GM23338 (cell line): ENCODE data around the gene DACH1. TPM values are rescaled to one million over a fixed set of nuclear protein-coding genes. Genes with fewer than 3 reads are reported as not detected.

Experiments
- ATAC-seq: fragments of 200-7000 bp; cut with Tn5 transposase; 3 replicates; pipeline ENCODE4 v1.9.1; 2020
- DNase-seq: peaks from one replicate; pipeline ENCODE4 v3.0.0-alpha.2; 2015; ENCODE audit warnings: low spot score
- H2AFZ ChIP-seq: fragments of 200-600 bp; sonication (generic); 2 replicates; pipeline ENCODE4 v1.8.0; 2016; ENCODE audit warnings: antibody characterized with exemption, mild to moderate bottlenecking, moderate library complexity
- H3F3A ChIP-seq: fragments of 200-600 bp; sonication (generic); replicated peaks from 2 replicates; pipeline ENCODE4 v1.8.0; 2017; ENCODE audit warnings: antibody characterized with exemption, mixed run types, low read depth
- H3K27ac ChIP-seq: fragments of 200-600 bp; sonication (generic); 2 replicates; pipeline ENCODE4 v1.6.1; 2016; ENCODE audit warnings: low read depth
- H3K27me3 ChIP-seq: fragments of 200-600 bp; sonication (generic); 2 replicates; pipeline ENCODE4 v1.8.0; 2016; ENCODE audit warnings: mild to moderate bottlenecking, mixed run types, moderate library complexity; ENCODE audit not compliant: insufficient read depth
- H3K36me3 ChIP-seq: fragments of 200-600 bp; sonication (generic); 2 replicates; pipeline ENCODE4 v1.8.0; 2016; ENCODE audit warnings: mild to moderate bottlenecking; ENCODE audit not compliant: insufficient read depth
- H3K4me1 ChIP-seq: fragments of 200-600 bp; sonication (generic); 2 replicates; pipeline ENCODE4 v1.8.0; 2016; ENCODE audit warnings: mild to moderate bottlenecking, moderate library complexity; ENCODE audit not compliant: insufficient read depth
- H3K4me2 ChIP-seq: fragments of 200-600 bp; sonication (generic); 2 replicates; pipeline ENCODE4 v1.7.1; 2017; ENCODE audit warnings: mixed run types
- H3K4me3 ChIP-seq: fragments of 200-600 bp; sonication (generic); 2 replicates; pipeline ENCODE4 v1.6.1; 2016; ENCODE audit warnings: mixed run types
- H3K79me2 ChIP-seq: fragments of 200-600 bp; sonication (generic); replicated peaks from 2 replicates; pipeline ENCODE4 v1.8.0; 2017; ENCODE audit warnings: mild to moderate bottlenecking; ENCODE audit not compliant: insufficient read depth
- H3K9me2 ChIP-seq: fragments of 200-600 bp; sonication (generic); 2 replicates; pipeline ENCODE4 v1.8.0; 2017; ENCODE audit not compliant: insufficient read depth
- H4K20me1 ChIP-seq: fragments of 200-600 bp; sonication (generic); replicated peaks from 2 replicates; pipeline ENCODE4 v1.8.0; 2017; ENCODE audit warnings: mild to moderate bottlenecking; ENCODE audit not compliant: insufficient read depth
- H3K27ac Mint-ChIP-seq: 2 replicates; pipeline ENCODE4 v1.8.0; 2020; ENCODE audit warnings: inconsistent platforms, mild to moderate bottlenecking, moderate library complexity, mixed read lengths
- H3K27me3 Mint-ChIP-seq: 3 replicates; pipeline ENCODE4 v1.8.0; 2022; ENCODE audit warnings: low read depth, mild to moderate bottlenecking, moderate library complexity, mixed read lengths, inconsistent platforms; ENCODE audit not compliant: insufficient read depth, poor library complexity
- H3K36me3 Mint-ChIP-seq: 3 replicates; pipeline ENCODE4 v1.8.0; 2021; ENCODE audit warnings: low read depth, mild to moderate bottlenecking, inconsistent platforms, moderate library complexity, mixed read lengths
- H3K4me1 Mint-ChIP-seq: 3 replicates; pipeline ENCODE4 v1.8.0; 2020; ENCODE audit warnings: mild to moderate bottlenecking, inconsistent platforms, mixed read lengths
- H3K4me3 Mint-ChIP-seq: 3 replicates; pipeline ENCODE4 v1.8.0; 2021; ENCODE audit warnings: moderate library complexity, mild to moderate bottlenecking, inconsistent platforms, mixed read lengths
- H3K9me3 Mint-ChIP-seq: 3 replicates; pipeline ENCODE4 v1.8.0; 2020; ENCODE audit warnings: moderate library complexity, mild to moderate bottlenecking, inconsistent platforms, mixed read lengths
- CREB1 ChIP-seq: fragments of 250-450 bp; sonication (Bioruptor Pico); IDR thresholded peaks from 2 replicates; pipeline ENCODE4 v1.5.0; 2020; ENCODE audit warnings: low read depth, mild to moderate bottlenecking, moderate library complexity
- CTCF ChIP-seq, 2 experiments: fragments of 200-600 bp in 1 of 2; sonication (generic) in 1 of 2; conservative IDR thresholded peaks; 2 replicates each; pipeline versions ENCODE4 v1.5.1 to v1.6.1; 2016 to 2017; ENCODE audit warnings: antibody characterized with exemption in 2 of 2, low read depth in 2 of 2, mild to moderate bottlenecking in 2 of 2, moderate library complexity in 1 of 2
- ETS1 ChIP-seq: IDR thresholded peaks from 2 replicates; pipeline ENCODE4 v1.6.1; 2016; ENCODE audit warnings: antibody characterized with exemption
- EZH2 ChIP-seq: fragments of 200-600 bp; sonication (generic); IDR thresholded peaks from one replicate; pipeline ENCODE4 v1.8.0; 2017; ENCODE audit warnings: antibody characterized with exemption, mild to moderate bottlenecking, low read depth; ENCODE audit not compliant: unreplicated experiment
- EZH2phosphoT487 ChIP-seq: fragments of 200-600 bp; sonication (generic); IDR thresholded peaks from one replicate; pipeline ENCODE4 v1.8.1; 2018; ENCODE audit warnings: antibody characterized with exemption; ENCODE audit not compliant: unreplicated experiment
- JUNB ChIP-seq: IDR thresholded peaks from one replicate; pipeline ENCODE4 v1.6.1; 2016; ENCODE audit warnings: antibody characterized with exemption; ENCODE audit not compliant: unreplicated experiment
- NANOG ChIP-seq: IDR thresholded peaks from 2 replicates; pipeline ENCODE4 v1.6.1; 2016; ENCODE audit warnings: antibody characterized with exemption, borderline replicate concordance
- POLR2AphosphoS5 ChIP-seq: IDR thresholded peaks from 2 replicates; pipeline ENCODE4 v1.6.1; 2016; ENCODE audit warnings: antibody characterized with exemption, low read depth
- REST ChIP-seq: IDR thresholded peaks from one replicate; pipeline ENCODE4 v1.6.1; 2018; ENCODE audit warnings: antibody characterized with exemption; ENCODE audit not compliant: unreplicated experiment
- STAT1 ChIP-seq: IDR thresholded peaks from one replicate; pipeline ENCODE4 v1.6.1; 2016; ENCODE audit warnings: antibody characterized with exemption; ENCODE audit not compliant: unreplicated experiment
- ZNF114 ChIP-seq: fragments of 250-450 bp; sonication (Bioruptor Pico); IDR thresholded peaks from 2 replicates; pipeline ENCODE4 v1.5.0; 2020; ENCODE audit warnings: mild to moderate bottlenecking, moderate library complexity
- ZNF331 ChIP-seq: fragments of 250-450 bp; sonication (Bioruptor Pico); IDR thresholded peaks from 2 replicates; pipeline ENCODE4 v1.5.0; 2020; ENCODE audit warnings: low read depth, mild to moderate bottlenecking, moderate library complexity
- ZNF462 ChIP-seq: fragments of 250-450 bp; sonication (Bioruptor Pico); IDR thresholded peaks from 2 replicates; pipeline ENCODE4 v1.5.0; 2020; ENCODE audit warnings: mild to moderate bottlenecking, moderate library complexity
- polyA plus RNA-seq: library from polyadenylated mRNA; unstranded; fragments of >200 nt; fragmentation: Nextera tagmentation; extraction: Ambion mirVana; gene quantifications from 2 replicates; pipeline ENCODE4 v1.2.1, GENCODE V29; 2016
- total RNA-seq: library from RNA; depleted of rRNA; stranded (reverse); fragments of >200 nt; shearing (Covaris generic); gene quantifications from 2 replicates; pipeline ENCODE4 v1.2.3, GENCODE V29; 2014

Gene DACH1
- total and polyA plus RNA-seq, 2 experiments from 2014 or later = 0.45 to 0.57 TPM

- no peaks in the 10 kb centered on the region for H3K4me1 Mint-ChIP-seq
- no peaks in the 10 kb centered on the region; the same call in 1 of the 2 replicates for H3K9me2 ChIP-seq
- no peak overlapping the region for H3K27ac Mint-ChIP-seq
- H3K9me3 Mint-ChIP-seq = no peaks in the 10 kb centered on the region
- H3K4me2 ChIP-seq = no peak overlapping the region
- TF ChIP-seq POLR2AphosphoS5 = no peak
- no peak for TF ChIP-seq EZH2phosphoT487
- no peak for TF ChIP-seq ZNF114 (CRISPR knock-in tag)
- TF ChIP-seq STAT1 = no peak
- no peak for TF ChIP-seq NANOG
- no peak for TF ChIP-seq JUNB
- TF ChIP-seq CTCF (conservative IDR thresholded peaks at IDR 0.05; ENCODE audit: low read depth in 2 of 2) = no peak
- no peak for TF ChIP-seq EZH2
- TF ChIP-seq ZNF462 (CRISPR knock-in tag) = no peak
- no peak for TF ChIP-seq REST
- TF ChIP-seq ETS1 = no peak
- TF ChIP-seq ZNF331 (CRISPR knock-in tag) = no peak
- TF ChIP-seq CREB1 = no peak
- no peak for ATAC-seq
- H3K27ac ChIP-seq = no peak overlapping the region
- H3K4me3 ChIP-seq = no peak overlapping the region
- no peaks in the 10 kb centered on the region; the same call in 1 of the 2 replicates for H3K4me1 ChIP-seq
- H4K20me1 ChIP-seq = no peaks in the 10 kb centered on the region
- no peak overlapping the region for H2AFZ ChIP-seq
- DNase-seq = no peak
- H3K27me3 ChIP-seq = no peaks in the 10 kb centered on the region
- no peaks in the 10 kb centered on the region for H3K36me3 ChIP-seq
- H3K27me3 Mint-ChIP-seq = no peaks in the 10 kb centered on the region
- H3F3A ChIP-seq = no peaks in the 10 kb centered on the region
- no peaks in the 10 kb centered on the region for H3K36me3 Mint-ChIP-seq
- no peak overlapping the region for H3K4me3 Mint-ChIP-seq
- no peaks in the 10 kb centered on the region for H3K79me2 ChIP-seq
Observed at GRCh38 chr13:71483733-71484132, 383.3 kb downstream of the DACH1 start.
